Bone marrow (tissue), 2 donors: ENCODE results near the gene RNF145.

ENCODE experiments used
- DNase-seq, 2 donors: peaks; one replicate each; lab custom pipeline; 2025; lab: John Stamatoyannopoulos, UW

RNF145 gene

GRCh38 chr5:159217236-159217635 lies 7.9 kb upstream of the RNF145 start:
- no peak for DNase-seq

GRCh38 chr5:159216454-159216853 lies 7.1 kb upstream of the RNF145 start:
- DNase-seq: no peak

GRCh38 chr5:159215886-159216285 lies 6.5 kb upstream of the RNF145 start:
- DNase-seq: no peak

GRCh38 chr5:159214486-159215271 lies 5.3 kb upstream of the RNF145 start:
- DNase-seq: no peak

- DNase-seq: no peak
These were observed 3.5 kb upstream of the RNF145 start for GRCh38 chr5:159212657-159213462.

- no peak for DNase-seq
These were observed 2.4 kb upstream of the RNF145 start for GRCh38 chr5:159211729-159212174.

- no peak for DNase-seq
These were observed 1.5 kb upstream of the RNF145 start for GRCh38 chr5:159210846-159211245.

- no peak for DNase-seq
These were observed 883 bp upstream of the RNF145 start for GRCh38 chr5:159210210-159210661.

GRCh38 chr5:159208514-159209437 lies 577 bp downstream of the RNF145 start:
- DNase-seq: peak in 1 of 2 donors; percentile 52

GRCh38 chr5:159207686-159208513 lies 1.5 kb downstream of the RNF145 start:
- DNase-seq: peak; percentile 41 to 74

GRCh38 chr5:159207222-159207685 lies 2.1 kb downstream of the RNF145 start:
- no peak for DNase-seq

- no peak for DNase-seq
These were observed 2.5 kb downstream of the RNF145 start for GRCh38 chr5:159206818-159207217.

- DNase-seq: no peak
These were observed 3.0 kb downstream of the RNF145 start for GRCh38 chr5:159206368-159206767.

GRCh38 chr5:159203351-159203750 lies 6.0 kb downstream of the RNF145 start:
- no peak for DNase-seq

GRCh38 chr5:159202151-159202550 lies 7.2 kb downstream of the RNF145 start:
- no peak for DNase-seq

GRCh38 chr5:159199780-159200179 lies 9.6 kb downstream of the RNF145 start:
- no peak for DNase-seq

GRCh38 chr5:159199225-159199624 lies 10.1 kb downstream of the RNF145 start:
- DNase-seq: no peak

GRCh38 chr5:159198063-159199036 lies 11.0 kb downstream of the RNF145 start:
- DNase-seq: peak in 1 of 2 donors; percentile 56

GRCh38 chr5:159195775-159196174 lies 13.6 kb downstream of the RNF145 start:
- DNase-seq: no peak

- DNase-seq: no peak
These were observed 19.2 kb downstream of the RNF145 start for GRCh38 chr5:159190170-159190569.
